ENCODE data around the gene MVB12B. TPM values are rescaled to one million over a fixed set of nuclear protein-coding genes. Genes with fewer than 3 reads are reported as not detected.

Gene MVB12B
- total RNA-seq, 1 experiment from 2014 or later = 10.9 TPM

DNA sequence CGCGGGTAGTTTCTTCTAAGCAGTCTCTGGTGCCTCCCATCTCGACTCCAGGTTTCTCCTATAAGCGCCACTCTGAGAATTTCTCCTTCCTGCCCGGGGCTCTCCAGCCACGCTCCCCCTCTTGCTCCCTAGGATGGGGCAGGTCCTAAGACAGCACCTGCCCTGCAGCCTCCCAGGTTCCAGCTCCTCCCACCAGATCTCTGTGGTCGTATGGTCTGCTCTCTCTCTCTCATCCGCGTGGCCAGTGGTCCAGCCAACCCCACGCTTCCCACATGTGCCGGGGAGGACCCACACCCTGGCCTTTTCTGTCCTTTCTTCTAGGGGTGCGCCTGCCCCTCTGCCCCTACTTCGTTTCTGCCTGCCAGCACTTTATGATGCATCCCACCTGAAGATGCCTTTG is 40.5 kb downstream of the MVB12B start:
- intact Hi-C loops (cut with micrococcal nuclease) = no loop called here
- no peak for DNase-seq (ENCODE audit: low read depth, low spot score)
- CTCF ChIA-PET = no interaction called here
- H3K9ac ChIP-seq (ENCODE audit: low read length) = no peak overlapping the region
- POLR2A ChIA-PET = no interaction called here
- H3K4me3 ChIP-seq (replicated peaks in 1 of 2; ENCODE audit: low read depth in 1 of 2, low read length in 2 of 2) = no peak overlapping the region
- no peak overlapping the region for H3K27ac ChIP-seq (ENCODE audit: low read depth, low read length)
- 0 out of 4 replicates have a peak, but pooled peaks cover 0 to 4% of the 10 kb centered on the region in 2 experiments for H3K4me1 ChIP-seq (ENCODE audit: control insufficient read depth in 1 of 2, insufficient read depth in 2 of 2, low read length in 2 of 2)
- no peak overlapping the region for H3K4me2 ChIP-seq (ENCODE audit: low read length)
- peaks cover 0 to 2% of the 10 kb centered on the region in 2 experiments; a peak in 1 of 4 replicates for H3K9me3 ChIP-seq (ENCODE audit: control insufficient read depth in 1 of 2, insufficient read depth in 1 of 2, low read depth in 1 of 2, low read length in 2 of 2)
- H3K79me2 ChIP-seq (ENCODE audit: insufficient read depth, low read length) = no peaks in the 10 kb centered on the region
- no TSS peak for BruUV-seq (replicated peaks)
- H3K27me3 ChIP-seq (ENCODE audit: insufficient read depth, low read length) = no peaks in the 10 kb centered on the region
- H2AFZ ChIP-seq (ENCODE audit: low read depth, low read length, poor library complexity, severe bottlenecking) = no peak overlapping the region
- H4K20me1 ChIP-seq (ENCODE audit: insufficient read depth) = no peaks in the 10 kb centered on the region
- TF ChIP-seq SIN3A (IDR thresholded peaks at IDR 0.05; ENCODE audit: low read depth) (no peak), SP1 (IDR thresholded peaks at IDR 0.05; ENCODE audit: low read depth) (no peak), YY1 (IDR thresholded peaks at IDR 0.05; ENCODE audit: extremely low read depth, insufficient replicate concordance, low read depth, low read length) (no peak), EZH2 (IDR thresholded peaks at IDR 0.05) (no peak), EGR1 (IDR thresholded peaks at IDR 0.05; ENCODE audit: low read depth) (no peak), ZFX (IDR thresholded peaks at IDR 0.05) (no peak), ZNF274 (IDR thresholded peaks at IDR 0.05; ENCODE audit: low read depth, low read length) (no peak), FOSL1 (IDR thresholded peaks at IDR 0.05; ENCODE audit: low read depth) (no peak), RAD21 (IDR thresholded peaks at IDR 0.05; ENCODE audit: low read depth) (no peak), EZH2phosphoT487 (IDR thresholded peaks at IDR 0.05; ENCODE audit: borderline replicate concordance) (no peak)
- TF ChIP-seq, protein P1, sequence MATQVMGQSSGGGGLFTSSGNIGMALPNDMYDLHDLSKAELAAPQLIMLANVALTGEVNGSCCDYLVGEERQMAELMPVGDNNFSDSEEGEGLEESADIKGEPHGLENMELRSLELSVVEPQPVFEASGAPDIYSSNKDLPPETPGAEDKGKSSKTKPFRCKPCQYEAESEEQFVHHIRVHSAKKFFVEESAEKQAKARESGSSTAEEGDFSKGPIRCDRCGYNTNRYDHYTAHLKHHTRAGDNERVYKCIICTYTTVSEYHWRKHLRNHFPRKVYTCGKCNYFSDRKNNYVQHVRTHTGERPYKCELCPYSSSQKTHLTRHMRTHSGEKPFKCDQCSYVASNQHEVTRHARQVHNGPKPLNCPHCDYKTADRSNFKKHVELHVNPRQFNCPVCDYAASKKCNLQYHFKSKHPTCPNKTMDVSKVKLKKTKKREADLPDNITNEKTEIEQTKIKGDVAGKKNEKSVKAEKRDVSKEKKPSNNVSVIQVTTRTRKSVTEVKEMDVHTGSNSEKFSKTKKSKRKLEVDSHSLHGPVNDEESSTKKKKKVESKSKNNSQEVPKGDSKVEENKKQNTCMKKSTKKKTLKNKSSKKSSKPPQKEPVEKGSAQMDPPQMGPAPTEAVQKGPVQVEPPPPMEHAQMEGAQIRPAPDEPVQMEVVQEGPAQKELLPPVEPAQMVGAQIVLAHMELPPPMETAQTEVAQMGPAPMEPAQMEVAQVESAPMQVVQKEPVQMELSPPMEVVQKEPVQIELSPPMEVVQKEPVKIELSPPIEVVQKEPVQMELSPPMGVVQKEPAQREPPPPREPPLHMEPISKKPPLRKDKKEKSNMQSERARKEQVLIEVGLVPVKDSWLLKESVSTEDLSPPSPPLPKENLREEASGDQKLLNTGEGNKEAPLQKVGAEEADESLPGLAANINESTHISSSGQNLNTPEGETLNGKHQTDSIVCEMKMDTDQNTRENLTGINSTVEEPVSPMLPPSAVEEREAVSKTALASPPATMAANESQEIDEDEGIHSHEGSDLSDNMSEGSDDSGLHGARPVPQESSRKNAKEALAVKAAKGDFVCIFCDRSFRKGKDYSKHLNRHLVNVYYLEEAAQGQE (IDR thresholded peaks at IDR 0.05; ENCODE audit: low read depth) = no peak
- TF ChIP-seq, protein P2, sequence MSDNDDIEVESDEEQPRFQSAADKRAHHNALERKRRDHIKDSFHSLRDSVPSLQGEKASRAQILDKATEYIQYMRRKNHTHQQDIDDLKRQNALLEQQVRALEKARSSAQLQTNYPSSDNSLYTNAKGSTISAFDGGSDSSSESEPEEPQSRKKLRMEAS (IDR thresholded peaks at IDR 0.05) = no peak
- TF ChIP-seq, protein P3, sequence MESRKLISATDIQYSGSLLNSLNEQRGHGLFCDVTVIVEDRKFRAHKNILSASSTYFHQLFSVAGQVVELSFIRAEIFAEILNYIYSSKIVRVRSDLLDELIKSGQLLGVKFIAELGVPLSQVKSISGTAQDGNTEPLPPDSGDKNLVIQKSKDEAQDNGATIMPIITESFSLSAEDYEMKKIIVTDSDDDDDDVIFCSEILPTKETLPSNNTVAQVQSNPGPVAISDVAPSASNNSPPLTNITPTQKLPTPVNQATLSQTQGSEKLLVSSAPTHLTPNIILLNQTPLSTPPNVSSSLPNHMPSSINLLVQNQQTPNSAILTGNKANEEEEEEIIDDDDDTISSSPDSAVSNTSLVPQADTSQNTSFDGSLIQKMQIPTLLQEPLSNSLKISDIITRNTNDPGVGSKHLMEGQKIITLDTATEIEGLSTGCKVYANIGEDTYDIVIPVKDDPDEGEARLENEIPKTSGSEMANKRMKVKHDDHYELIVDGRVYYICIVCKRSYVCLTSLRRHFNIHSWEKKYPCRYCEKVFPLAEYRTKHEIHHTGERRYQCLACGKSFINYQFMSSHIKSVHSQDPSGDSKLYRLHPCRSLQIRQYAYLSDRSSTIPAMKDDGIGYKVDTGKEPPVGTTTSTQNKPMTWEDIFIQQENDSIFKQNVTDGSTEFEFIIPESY (IDR thresholded peaks at IDR 0.05; ENCODE audit: extremely low read depth, insufficient replicate concordance, low read length) = no peak
- TF ChIP-seq, protein P4, sequence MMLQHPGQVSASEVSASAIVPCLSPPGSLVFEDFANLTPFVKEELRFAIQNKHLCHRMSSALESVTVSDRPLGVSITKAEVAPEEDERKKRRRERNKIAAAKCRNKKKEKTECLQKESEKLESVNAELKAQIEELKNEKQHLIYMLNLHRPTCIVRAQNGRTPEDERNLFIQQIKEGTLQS (IDR thresholded peaks at IDR 0.05) = no peak
- no peak for ATAC-seq
- RAD21 ChIA-PET (ENCODE audit: low non-redundant PET in 1 of 2, low total read pairs in 2 of 2, uncharacterized antibody in 2 of 2, unreplicated experiment in 2 of 2) = no interaction called here
- H3K9me2 ChIP-seq (ENCODE audit: insufficient read depth) = no peaks in the 10 kb centered on the region
- no peaks in the 10 kb centered on the region for H3K36me3 ChIP-seq (ENCODE audit: control insufficient read depth in 1 of 2, insufficient read depth in 2 of 2, low read length in 2 of 2)

Data from HCT116 (cell line).